Ishikawa (cell line): ENCODE results near the gene ATAD3C.

Experiments
- CREB1 ChIP-seq: IDR thresholded peaks from 2 replicates; pipeline ENCODE4 v1.6.1; 2012; ENCODE audit warnings: low read depth
- EGR1 ChIP-seq: IDR thresholded peaks from 2 replicates; pipeline ENCODE4 v1.6.1; 2012
- EP300 ChIP-seq: IDR thresholded peaks from 2 replicates; pipeline ENCODE4 v1.6.1; 2012; ENCODE audit warnings: borderline replicate concordance
- FOXM1 ChIP-seq: IDR thresholded peaks from 2 replicates; pipeline ENCODE4 v1.6.1; 2012; ENCODE audit warnings: low read depth, borderline replicate concordance
- NFIC ChIP-seq: IDR thresholded peaks from 2 replicates; pipeline ENCODE4 v1.6.1; 2012
- RAD21 ChIP-seq: IDR thresholded peaks from 2 replicates; pipeline ENCODE4 v1.6.1; 2012; ENCODE audit warnings: low read depth
- TAF1 ChIP-seq: IDR thresholded peaks from 2 replicates; pipeline ENCODE4 v1.6.1; 2012; ENCODE audit warnings: low read depth, mild to moderate bottlenecking
- TEAD4 ChIP-seq: IDR thresholded peaks from 2 replicates; pipeline ENCODE4 v1.6.1; 2012
- USF1 ChIP-seq: IDR thresholded peaks from 2 replicates; pipeline ENCODE4 v1.6.1; 2012
- YY1 ChIP-seq: IDR thresholded peaks from 2 replicates; pipeline ENCODE4 v1.6.1; 2012; ENCODE audit warnings: low read depth
- ZBTB7A ChIP-seq: IDR thresholded peaks from 2 replicates; pipeline ENCODE4 v1.6.1; 2012; ENCODE audit warnings: low read depth
- TF ChIP-seq, protein P1 (sequence below): IDR thresholded peaks from 2 replicates; pipeline ENCODE4 v1.6.1; 2012; ENCODE audit warnings: low read depth, mild to moderate bottlenecking

DNA sequence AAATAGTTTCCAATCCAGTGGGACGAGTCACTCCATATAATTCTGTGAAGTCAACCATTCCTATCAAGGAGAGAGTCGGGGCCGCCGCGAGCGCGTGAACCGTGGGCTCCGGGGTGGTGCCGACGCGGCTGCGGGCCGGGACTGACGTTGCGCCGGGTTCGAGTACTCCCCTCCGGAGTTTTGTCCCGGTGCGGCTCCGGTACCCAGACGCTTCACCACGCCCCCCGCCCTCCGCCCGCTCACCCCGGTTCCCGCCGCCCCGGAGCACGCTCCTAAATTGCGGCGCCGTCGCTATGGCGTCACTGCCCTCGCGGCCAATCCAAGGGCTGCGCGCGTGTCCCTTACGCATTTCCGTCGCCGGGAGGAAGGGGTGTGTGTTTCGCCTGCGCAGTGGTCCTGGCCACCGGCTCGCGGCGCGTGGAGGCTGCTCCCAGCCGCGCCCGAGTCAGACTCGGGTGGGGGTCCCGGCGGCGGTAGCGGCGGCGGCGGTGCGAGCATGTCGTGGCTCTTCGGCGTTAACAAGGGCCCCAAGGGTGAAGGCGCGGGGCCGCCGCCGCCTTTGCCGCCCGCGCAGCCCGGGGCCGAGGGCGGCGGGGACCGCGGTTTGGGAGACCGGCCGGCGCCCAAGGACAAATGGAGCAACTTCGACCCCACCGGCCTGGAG, 22.0 kb downstream of the ATAD3C start, which contains the start of gene ATAD3B:
- TF ChIP-seq EP300 (no peak), ZBTB7A (0 out of 2 replicates have a peak, but pooled peaks have one; percentile 30), TAF1 (peak; percentile 70; the same call in 1 of the 2 replicates), YY1 (no peak), RAD21 (no peak), USF1 (peak; percentile 56), CREB1 (peak; percentile 97), FOXM1 (no peak), NFIC (no peak; the same call in 1 of the 2 replicates), TEAD4 (no peak), EGR1 (no peak)
- TF ChIP-seq, protein P1, sequence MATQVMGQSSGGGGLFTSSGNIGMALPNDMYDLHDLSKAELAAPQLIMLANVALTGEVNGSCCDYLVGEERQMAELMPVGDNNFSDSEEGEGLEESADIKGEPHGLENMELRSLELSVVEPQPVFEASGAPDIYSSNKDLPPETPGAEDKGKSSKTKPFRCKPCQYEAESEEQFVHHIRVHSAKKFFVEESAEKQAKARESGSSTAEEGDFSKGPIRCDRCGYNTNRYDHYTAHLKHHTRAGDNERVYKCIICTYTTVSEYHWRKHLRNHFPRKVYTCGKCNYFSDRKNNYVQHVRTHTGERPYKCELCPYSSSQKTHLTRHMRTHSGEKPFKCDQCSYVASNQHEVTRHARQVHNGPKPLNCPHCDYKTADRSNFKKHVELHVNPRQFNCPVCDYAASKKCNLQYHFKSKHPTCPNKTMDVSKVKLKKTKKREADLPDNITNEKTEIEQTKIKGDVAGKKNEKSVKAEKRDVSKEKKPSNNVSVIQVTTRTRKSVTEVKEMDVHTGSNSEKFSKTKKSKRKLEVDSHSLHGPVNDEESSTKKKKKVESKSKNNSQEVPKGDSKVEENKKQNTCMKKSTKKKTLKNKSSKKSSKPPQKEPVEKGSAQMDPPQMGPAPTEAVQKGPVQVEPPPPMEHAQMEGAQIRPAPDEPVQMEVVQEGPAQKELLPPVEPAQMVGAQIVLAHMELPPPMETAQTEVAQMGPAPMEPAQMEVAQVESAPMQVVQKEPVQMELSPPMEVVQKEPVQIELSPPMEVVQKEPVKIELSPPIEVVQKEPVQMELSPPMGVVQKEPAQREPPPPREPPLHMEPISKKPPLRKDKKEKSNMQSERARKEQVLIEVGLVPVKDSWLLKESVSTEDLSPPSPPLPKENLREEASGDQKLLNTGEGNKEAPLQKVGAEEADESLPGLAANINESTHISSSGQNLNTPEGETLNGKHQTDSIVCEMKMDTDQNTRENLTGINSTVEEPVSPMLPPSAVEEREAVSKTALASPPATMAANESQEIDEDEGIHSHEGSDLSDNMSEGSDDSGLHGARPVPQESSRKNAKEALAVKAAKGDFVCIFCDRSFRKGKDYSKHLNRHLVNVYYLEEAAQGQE, result no peak
